Neural progenitor cell (in vitro differentiated cells): ENCODE data around the gene CCDC47.

Experiments
- EZH2 ChIP-seq: fragments of 200-600 bp; sonication (generic); IDR thresholded peaks from 2 replicates; pipeline ENCODE4 v1.6.1; 2017; ENCODE audit warnings: antibody characterized with exemption, mild to moderate bottlenecking, moderate library complexity
- EZH2phosphoT487 ChIP-seq: fragments of 200-600 bp; sonication (generic); IDR thresholded peaks from 2 replicates; pipeline ENCODE4 v1.6.1; 2017; ENCODE audit warnings: antibody characterized with exemption
- TF ChIP-seq, protein P1 (sequence below): fragments of 200-600 bp; sonication (generic); IDR thresholded peaks from 2 replicates; pipeline ENCODE4 v1.5.1; 2017; ENCODE audit warnings: antibody characterized with exemption, mild to moderate bottlenecking

GRCh38 chr17:63798572-63799106 lies 25.2 kb upstream of the CCDC47 start:
- TF ChIP-seq, protein P1, sequence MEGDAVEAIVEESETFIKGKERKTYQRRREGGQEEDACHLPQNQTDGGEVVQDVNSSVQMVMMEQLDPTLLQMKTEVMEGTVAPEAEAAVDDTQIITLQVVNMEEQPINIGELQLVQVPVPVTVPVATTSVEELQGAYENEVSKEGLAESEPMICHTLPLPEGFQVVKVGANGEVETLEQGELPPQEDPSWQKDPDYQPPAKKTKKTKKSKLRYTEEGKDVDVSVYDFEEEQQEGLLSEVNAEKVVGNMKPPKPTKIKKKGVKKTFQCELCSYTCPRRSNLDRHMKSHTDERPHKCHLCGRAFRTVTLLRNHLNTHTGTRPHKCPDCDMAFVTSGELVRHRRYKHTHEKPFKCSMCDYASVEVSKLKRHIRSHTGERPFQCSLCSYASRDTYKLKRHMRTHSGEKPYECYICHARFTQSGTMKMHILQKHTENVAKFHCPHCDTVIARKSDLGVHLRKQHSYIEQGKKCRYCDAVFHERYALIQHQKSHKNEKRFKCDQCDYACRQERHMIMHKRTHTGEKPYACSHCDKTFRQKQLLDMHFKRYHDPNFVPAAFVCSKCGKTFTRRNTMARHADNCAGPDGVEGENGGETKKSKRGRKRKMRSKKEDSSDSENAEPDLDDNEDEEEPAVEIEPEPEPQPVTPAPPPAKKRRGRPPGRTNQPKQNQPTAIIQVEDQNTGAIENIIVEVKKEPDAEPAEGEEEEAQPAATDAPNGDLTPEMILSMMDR = no peak
- TF ChIP-seq EZH2phosphoT487 = no peak
- no peak for TF ChIP-seq EZH2
